GM18498 (cell line): ENCODE data around the gene MPP2.
"Not testable (repeated sequence)": the region's sequence is repeated elsewhere in the genome, so short reads cannot be mapped to it uniquely, and the experiment has no call there.

Experiments used
- ATAC-seq: cut with Tn5 transposase; IDR thresholded peaks from one replicate; pipeline ENCODE4 v1.9.1; 2021; ENCODE audit warnings: mild to moderate bottlenecking, moderate library complexity; ENCODE audit not compliant: unreplicated experiment

MPP2 gene

GRCh38 chr17:43907425-43907981 is at the start of gene MPP2:
MPP2 (minus strand) TSS chr17:43907536; CDS start chr17:43904460, 3,076 bp downstream.
- ATAC-seq = no peak

GRCh38 chr17:43956222-43956621 is 48.9 kb upstream of the MPP2 start:
- no peak for ATAC-seq

- no peak for ATAC-seq
Measured at GRCh38 chr17:43953746-43954145, 46.4 kb upstream of the MPP2 start, which contains the start of gene PYY. PYY (minus strand) TSS chr17:43953940; CDS start chr17:43953483, 457 bp downstream.

- no peak for ATAC-seq
Measured at GRCh38 chr17:43952724-43953666, 45.7 kb upstream of the MPP2 start.

- ATAC-seq = no peak
Measured at GRCh38 chr17:43952351-43952723, 45.0 kb upstream of the MPP2 start.

- no peak for ATAC-seq
Measured at GRCh38 chr17:43951750-43952149, 44.4 kb upstream of the MPP2 start.

GRCh38 chr17:43950554-43950953 is 43.2 kb upstream of the MPP2 start:
- no peak for ATAC-seq

- ATAC-seq = no peak
Measured at GRCh38 chr17:43949781-43950180, 42.4 kb upstream of the MPP2 start.

GRCh38 chr17:43946781-43947180 is 39.4 kb upstream of the MPP2 start:
- ATAC-seq = no peak

GRCh38 chr17:43945074-43945829 is 37.9 kb upstream of the MPP2 start:
- no peak for ATAC-seq

GRCh38 chr17:43942051-43942685 is 34.8 kb upstream of the MPP2 start, which contains the start of gene PPY:
PPY (minus strand) TSS chr17:43942476; CDS start chr17:43941654, 822 bp downstream.
- ATAC-seq = no peak

- no peak for ATAC-seq
Measured at GRCh38 chr17:43940630-43941029, 33.3 kb upstream of the MPP2 start.

GRCh38 chr17:43939886-43940285 is 32.5 kb upstream of the MPP2 start:
- no peak for ATAC-seq

- ATAC-seq = not testable (repeated sequence)
Measured at GRCh38 chr17:43939452-43939851, 32.1 kb upstream of the MPP2 start.

GRCh38 chr17:43938838-43939182 is 31.5 kb upstream of the MPP2 start:
- ATAC-seq = no peak

GRCh38 chr17:43936434-43936833 is 29.1 kb upstream of the MPP2 start:
- no peak for ATAC-seq

- no peak for ATAC-seq
Measured at GRCh38 chr17:43935926-43936261, 28.6 kb upstream of the MPP2 start.

GRCh38 chr17:43935204-43935925 is 28.0 kb upstream of the MPP2 start:
- ATAC-seq = no peak

- ATAC-seq = no peak
Measured at GRCh38 chr17:43932923-43933322, 25.6 kb upstream of the MPP2 start.

- no peak for ATAC-seq
Measured at GRCh38 chr17:43932357-43932756, 25.0 kb upstream of the MPP2 start.
